OCI-LY1 (cell line): ENCODE measurements around the gene LINGO3.

ENCODE experiments used
- H2AFZ ChIP-seq: fragments of 200-600 bp; sonication (generic), shearing (Covaris generic); 2 replicates; pipeline ENCODE4 v1.6.0; 2014; ENCODE audit warnings: antibody characterized with exemption, mild to moderate bottlenecking, low read length
- H3F3A ChIP-seq: fragments of 200-600 bp; sonication (generic), shearing (Covaris generic); 2 replicates; pipeline ENCODE4 v1.6.0; 2014; ENCODE audit warnings: mild to moderate bottlenecking, antibody characterized with exemption, low read length, moderate library complexity; ENCODE audit not compliant: insufficient read depth
- H3K27ac ChIP-seq: fragments of 200-600 bp; sonication (generic); 2 replicates; pipeline ENCODE4 v1.5.1; 2014; ENCODE audit warnings: low read length, mixed run types, mild to moderate bottlenecking, low read depth; ENCODE audit not compliant: poor library complexity, severe bottlenecking
- H3K27me3 ChIP-seq: fragments of 200-600 bp; sonication (generic); 2 replicates; pipeline ENCODE4 v1.6.0; 2014; ENCODE audit warnings: antibody characterized with exemption, mild to moderate bottlenecking, low read length, moderate library complexity; ENCODE audit not compliant: insufficient read depth
- H3K36me3 ChIP-seq: fragments of 200-600 bp; sonication (generic); 2 replicates; pipeline ENCODE4 v1.6.1; 2014; ENCODE audit warnings: mild to moderate bottlenecking, antibody characterized with exemption, low read length, moderate library complexity, mixed read lengths; ENCODE audit not compliant: insufficient read depth
- H3K4me1 ChIP-seq: fragments of 200-600 bp; sonication (generic); 2 replicates; pipeline ENCODE4 v1.5.1; 2014; ENCODE audit warnings: mild to moderate bottlenecking, low read length, moderate library complexity; ENCODE audit not compliant: insufficient read depth, severe bottlenecking
- H3K4me2 ChIP-seq: fragments of 200-600 bp; sonication (generic), shearing (Covaris generic); 2 replicates; pipeline ENCODE4 v1.6.1; 2014; ENCODE audit warnings: low read length
- H3K4me3 ChIP-seq: fragments of 200-600 bp; sonication (generic); 2 replicates; pipeline ENCODE4 v1.5.1; 2014; ENCODE audit warnings: low read length, low read depth, mild to moderate bottlenecking, mixed read lengths; ENCODE audit not compliant: poor library complexity, severe bottlenecking
- H3K79me2 ChIP-seq: fragments of 200-600 bp; shearing (Covaris generic); 2 replicates; pipeline ENCODE4 v1.6.1; 2016; ENCODE audit warnings: mixed run types, low read length, mixed read lengths; ENCODE audit not compliant: insufficient read depth
- H3K9ac ChIP-seq: fragments of 200-600 bp; sonication (generic), shearing (Covaris generic); 2 replicates; pipeline ENCODE4 v1.6.1; 2014; ENCODE audit warnings: mild to moderate bottlenecking, low read length, mixed read lengths
- H3K9me2 ChIP-seq: fragments of 200-600 bp; sonication (generic), shearing (Covaris generic); 2 replicates; pipeline ENCODE4 v1.6.1; 2014; ENCODE audit warnings: low read depth, mild to moderate bottlenecking, low read length, mixed read lengths
- H3K9me3 ChIP-seq: fragments of 200-600 bp; shearing (Covaris generic); 2 replicates; pipeline ENCODE4 v1.6.1; 2014; ENCODE audit warnings: low read length, mixed read lengths
- H4K20me1 ChIP-seq: fragments of 200-600 bp; sonication (generic), shearing (Covaris generic); 2 replicates; pipeline ENCODE4 v1.6.0; 2016; ENCODE audit warnings: mild to moderate bottlenecking, low read length; ENCODE audit not compliant: insufficient read depth
- CTCF ChIP-seq: fragments of 200-600 bp; sonication (generic), shearing (Covaris generic); IDR thresholded peaks from 2 replicates; pipeline ENCODE4 v1.5.1; 2017; ENCODE audit warnings: mild to moderate bottlenecking, antibody characterized with exemption, low read length, moderate library complexity, mixed read lengths
- EZH2 ChIP-seq: fragments of 200-600 bp; sonication (generic), shearing (Covaris generic); IDR thresholded peaks from 2 replicates; pipeline ENCODE4 v1.8.0; 2017; ENCODE audit warnings: borderline replicate concordance, mixed run types, mild to moderate bottlenecking, antibody characterized with exemption, low read length, moderate library complexity, mixed read lengths

Gene LINGO3

DNA sequence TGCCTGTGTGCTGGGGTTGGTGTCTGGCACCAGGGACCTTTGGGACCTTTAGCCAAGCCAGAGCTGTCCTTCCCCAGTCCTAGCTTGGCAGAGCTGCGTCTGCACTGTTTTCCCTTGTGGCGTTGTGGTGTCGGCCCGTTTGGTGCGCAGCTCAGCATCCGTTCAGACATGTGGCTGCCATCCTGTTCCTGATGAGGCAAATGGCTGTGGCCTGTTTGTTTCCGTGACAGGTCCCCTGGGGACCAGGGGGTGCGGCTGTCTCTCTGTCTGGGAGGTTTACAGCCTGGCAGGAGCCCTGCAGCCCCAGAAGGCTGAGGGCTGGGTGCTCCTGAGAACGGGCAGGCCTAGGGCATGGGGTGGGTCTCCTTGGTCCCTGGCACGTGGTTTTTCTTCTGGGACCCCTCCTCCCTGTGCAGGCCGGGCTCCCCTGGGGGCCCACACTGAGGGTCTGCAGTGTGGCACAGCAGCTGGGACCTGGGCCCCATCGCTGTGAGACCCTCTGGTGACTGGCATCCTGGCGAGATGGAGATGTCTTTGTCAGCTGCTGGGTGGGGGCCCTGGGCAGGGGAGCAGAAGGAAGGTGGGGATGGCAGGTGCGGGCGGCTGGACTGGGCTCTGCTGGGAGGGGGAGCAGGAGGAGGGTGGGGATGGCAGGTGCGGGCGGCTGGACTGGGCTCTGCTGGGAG is 24.5 kb upstream of the LINGO3 start:
- peak overlapping the region; percentile 97 for H3K27ac ChIP-seq
- peaks cover 7% of the 10 kb centered on the region for H3K79me2 ChIP-seq
- no peaks in the 10 kb centered on the region for H3K9me2 ChIP-seq
- H2AFZ ChIP-seq: no peak overlapping the region
- peaks cover 24% of the 10 kb centered on the region for H3K36me3 ChIP-seq
- H3K4me1 ChIP-seq: peaks cover 48% of the 10 kb centered on the region
- peak overlapping the region; percentile 70 for H3K4me2 ChIP-seq
- H3K9me3 ChIP-seq: no peaks in the 10 kb centered on the region
- TF ChIP-seq CTCF (no peak), EZH2 (no peak)
- no peaks in the 10 kb centered on the region for H4K20me1 ChIP-seq
- peaks cover 13% of the 10 kb centered on the region; the same call in 1 of the 2 replicates for H3F3A ChIP-seq
- H3K4me3 ChIP-seq: peak overlapping the region; percentile 52
- H3K27me3 ChIP-seq: no peaks in the 10 kb centered on the region
- H3K9ac ChIP-seq: peak overlapping the region; percentile 61

- no peak overlapping the region for H2AFZ ChIP-seq
- no peaks in the 10 kb centered on the region for H4K20me1 ChIP-seq
- H3K4me3 ChIP-seq: peak overlapping the region; percentile 52
- H3K4me1 ChIP-seq: peaks cover 55% of the 10 kb centered on the region
- H3K9ac ChIP-seq: peak overlapping the region; percentile 61
- peak overlapping the region; percentile 97 for H3K27ac ChIP-seq
- H3K4me2 ChIP-seq: peak overlapping the region; percentile 70
- peaks cover 13% of the 10 kb centered on the region for H3K79me2 ChIP-seq
- TF ChIP-seq CTCF: no peak
- TF ChIP-seq EZH2: no peak
- H3K27me3 ChIP-seq: no peaks in the 10 kb centered on the region
- H3F3A ChIP-seq: peaks cover 13% of the 10 kb centered on the region; the same call in 1 of the 2 replicates
- H3K36me3 ChIP-seq: peaks cover 28% of the 10 kb centered on the region
- no peaks in the 10 kb centered on the region for H3K9me3 ChIP-seq
- no peaks in the 10 kb centered on the region for H3K9me2 ChIP-seq
Measured at GRCh38 chr19:2331601-2332246, 23.8 kb upstream of the LINGO3 start.

- Histone ChIP-seq H3K4me3 (peak overlapping the region; percentile 52), H3K79me2 (peaks cover 15% of the 10 kb centered on the region), H2AFZ (no peak overlapping the region), H3K4me2 (peak overlapping the region; percentile 70), H3K9ac (peak overlapping the region; percentile 61; the same call in 1 of the 2 replicates), H3K36me3 (peaks cover 32% of the 10 kb centered on the region), H3K27ac (peak overlapping the region; percentile 97), H3F3A (peaks cover 13% of the 10 kb centered on the region; the same call in 1 of the 2 replicates), H3K4me1 (peaks cover 65% of the 10 kb centered on the region), H3K9me3 (no peaks in the 10 kb centered on the region), H3K9me2 (no peaks in the 10 kb centered on the region), H3K27me3 (no peaks in the 10 kb centered on the region), H4K20me1 (no peaks in the 10 kb centered on the region)
- TF ChIP-seq EZH2: no peak
- TF ChIP-seq CTCF: no peak
Measured at GRCh38 chr19:2330632-2331284, 22.8 kb upstream of the LINGO3 start.
